ENCODE results near the gene PTMA. TPM values are rescaled to one million over a fixed set of nuclear protein-coding genes. Genes with fewer than 3 reads are reported as not detected.

PTMA gene
- total RNA-seq, 2 donors from 2014 or later, result 1,439 to 1,845 TPM

GRCh38 chr2:231713730-231714638, 5.7 kb downstream of the PTMA start:
- H3K27me3 Mint-ChIP-seq, result no peaks in the 10 kb centered on the region
- H3K4me3 Mint-ChIP-seq, result peak overlapping the region; percentile 71
- ATAC-seq (replicated peaks), result peak; percentile 52
- H3K4me1 Mint-ChIP-seq, result peaks cover 27% of the 10 kb centered on the region
- H3K27ac Mint-ChIP-seq, result peak overlapping the region; percentile 89
- H3K9me3 Mint-ChIP-seq, result no peaks in the 10 kb centered on the region
- H3K36me3 Mint-ChIP-seq (ENCODE audit: low read depth), result peaks cover 51% of the 10 kb centered on the region

- Mint-ChIP-seq H3K27ac (peak overlapping the region; percentile 69), H3K4me3 (no peak overlapping the region), H3K27me3 (no peaks in the 10 kb centered on the region), H3K36me3 (ENCODE audit: low read depth) (peaks cover 42% of the 10 kb centered on the region), H3K9me3 (no peaks in the 10 kb centered on the region), H3K4me1 (peaks cover 27% of the 10 kb centered on the region)
- ATAC-seq (replicated peaks), result peak; percentile 31
These were observed 6.5 kb downstream of the PTMA start for GRCh38 chr2:231714639-231715498.

GRCh38 chr2:231715499-231715837, 7.1 kb downstream of the PTMA start:
- Mint-ChIP-seq H3K36me3 (ENCODE audit: low read depth) (peaks cover 38% of the 10 kb centered on the region), H3K4me3 (no peak overlapping the region), H3K9me3 (no peaks in the 10 kb centered on the region), H3K4me1 (peaks cover 27% of the 10 kb centered on the region), H3K27me3 (no peaks in the 10 kb centered on the region), H3K27ac (peak overlapping the region; percentile 69)
- no peak for ATAC-seq (replicated peaks)

- H3K27ac Mint-ChIP-seq, result peak overlapping the region; percentile 17
These were observed 7.8 kb downstream of the PTMA start for GRCh38 chr2:231715988-231716616.

GRCh38 chr2:231716666-231717280, 8.4 kb downstream of the PTMA start:
- ATAC-seq (replicated peaks), result no peak
- no peak overlapping the region for H3K4me3 Mint-ChIP-seq
- peaks cover 23% of the 10 kb centered on the region for H3K4me1 Mint-ChIP-seq
- no peaks in the 10 kb centered on the region for H3K9me3 Mint-ChIP-seq
- H3K27ac Mint-ChIP-seq, result no peak overlapping the region
- H3K36me3 Mint-ChIP-seq (ENCODE audit: low read depth), result peaks cover 25% of the 10 kb centered on the region
- H3K27me3 Mint-ChIP-seq, result no peaks in the 10 kb centered on the region

More at GRCh38 chr2:231715988-231716616, 7.8 kb downstream of the PTMA start:
- H3K4me1 Mint-ChIP-seq, result peaks cover 27% of the 10 kb centered on the region
- peaks cover 32% of the 10 kb centered on the region for H3K36me3 Mint-ChIP-seq (ENCODE audit: low read depth)
- H3K4me3 Mint-ChIP-seq, result no peak overlapping the region
- no peaks in the 10 kb centered on the region for H3K9me3 Mint-ChIP-seq
- ATAC-seq (replicated peaks), result no peak
- no peaks in the 10 kb centered on the region for H3K27me3 Mint-ChIP-seq

- peak; percentile 51 for ATAC-seq (replicated peaks)
- Mint-ChIP-seq H3K4me3 (no peak overlapping the region), H3K36me3 (ENCODE audit: low read depth) (peaks cover 17% of the 10 kb centered on the region), H3K27ac (no peak overlapping the region), H3K9me3 (no peaks in the 10 kb centered on the region), H3K27me3 (no peaks in the 10 kb centered on the region), H3K4me1 (peaks cover 15% of the 10 kb centered on the region)
These were observed 9.2 kb downstream of the PTMA start for GRCh38 chr2:231717281-231718171.

GRCh38 chr2:231718799-231719198, 10.5 kb downstream of the PTMA start:
- peaks cover 9% of the 10 kb centered on the region for H3K4me1 Mint-ChIP-seq
- no peak overlapping the region for H3K4me3 Mint-ChIP-seq
- no peak for ATAC-seq (replicated peaks)
- H3K36me3 Mint-ChIP-seq (ENCODE audit: low read depth), result peaks cover 5% of the 10 kb centered on the region
- H3K27ac Mint-ChIP-seq, result no peak overlapping the region
- H3K9me3 Mint-ChIP-seq, result no peaks in the 10 kb centered on the region
- H3K27me3 Mint-ChIP-seq, result no peaks in the 10 kb centered on the region

GRCh38 chr2:231720292-231720986, 12.1 kb downstream of the PTMA start:
- Mint-ChIP-seq H3K4me1 (peaks cover 5% of the 10 kb centered on the region), H3K27me3 (no peaks in the 10 kb centered on the region), H3K4me3 (no peak overlapping the region), H3K9me3 (no peaks in the 10 kb centered on the region), H3K36me3 (ENCODE audit: low read depth) (no peaks in the 10 kb centered on the region), H3K27ac (no peak overlapping the region)
- ATAC-seq (replicated peaks), result no peak

- H3K27ac Mint-ChIP-seq, result no peak overlapping the region
- no peaks in the 10 kb centered on the region for H3K27me3 Mint-ChIP-seq
- no peaks in the 10 kb centered on the region for H3K36me3 Mint-ChIP-seq (ENCODE audit: low read depth)
- no peak overlapping the region for H3K4me3 Mint-ChIP-seq
- H3K9me3 Mint-ChIP-seq, result no peaks in the 10 kb centered on the region
- ATAC-seq (replicated peaks), result peak; percentile 59
- H3K4me1 Mint-ChIP-seq, result no peaks in the 10 kb centered on the region
These were observed 13.0 kb downstream of the PTMA start for GRCh38 chr2:231720987-231721966.

GRCh38 chr2:231722721-231723307, 14.5 kb downstream of the PTMA start:
- no peak overlapping the region for H3K27ac Mint-ChIP-seq
- H3K4me3 Mint-ChIP-seq, result no peak overlapping the region
- ATAC-seq (replicated peaks), result no peak

GRCh38 chr2:231725476-231725875, 17.2 kb downstream of the PTMA start:
- Mint-ChIP-seq H3K27ac (no peak overlapping the region), H3K9me3 (no peaks in the 10 kb centered on the region), H3K27me3 (no peaks in the 10 kb centered on the region), H3K36me3 (ENCODE audit: low read depth) (no peaks in the 10 kb centered on the region), H3K4me1 (no peaks in the 10 kb centered on the region), H3K4me3 (no peak overlapping the region)
- ATAC-seq (replicated peaks), result no peak

More at GRCh38 chr2:231722721-231723307, 14.5 kb downstream of the PTMA start:
- Mint-ChIP-seq H3K4me1 (no peaks in the 10 kb centered on the region), H3K9me3 (no peaks in the 10 kb centered on the region), H3K36me3 (ENCODE audit: low read depth) (no peaks in the 10 kb centered on the region), H3K27me3 (no peaks in the 10 kb centered on the region)

- ATAC-seq (replicated peaks), result no peak
These were observed 18.0 kb downstream of the PTMA start for GRCh38 chr2:231726276-231726675.

More at GRCh38 chr2:231726276-231726675, 18.0 kb downstream of the PTMA start:
- Mint-ChIP-seq H3K4me1 (no peaks in the 10 kb centered on the region), H3K27ac (peak overlapping the region; percentile 58), H3K36me3 (ENCODE audit: low read depth) (peaks cover 2% of the 10 kb centered on the region), H3K9me3 (no peaks in the 10 kb centered on the region), H3K27me3 (no peaks in the 10 kb centered on the region), H3K4me3 (no peak overlapping the region)
